NCI-H1092 treated with DMSO at 0.1 percent for 48 hours (cell line): Measurements from ENCODE around the gene KCTD11.
"Not testable (repeated sequence)": the region's sequence is repeated elsewhere in the genome, so short reads cannot be mapped to it uniquely, and the experiment has no call there.

Source experiments
- DNase-seq: peaks from one replicate; lab custom pipeline; 2025; lab: John Stamatoyannopoulos, UW

KCTD11 gene

GRCh38 chr17:7346761-7347614 lies 5.0 kb upstream of the KCTD11 start:
- DNase-seq, result no peak

- no peak for DNase-seq
These were observed 4.1 kb upstream of the KCTD11 start for GRCh38 chr17:7347630-7348477.

GRCh38 chr17:7348478-7349242 lies 3.3 kb upstream of the KCTD11 start:
- DNase-seq, result no peak

- DNase-seq, result no peak
These were observed 534 bp downstream of the KCTD11 start for GRCh38 chr17:7352503-7352889.

GRCh38 chr17:7352910-7353635 lies 1.1 kb downstream of the KCTD11 start:
- no peak for DNase-seq

- DNase-seq, result no peak
These were observed 2.4 kb downstream of the KCTD11 start for GRCh38 chr17:7354262-7354843.

GRCh38 chr17:7355053-7355452 lies 3.1 kb downstream of the KCTD11 start, which contains the start of gene TMEM95:
TMEM95 (plus strand) TSS chr17:7355156; CDS start chr17:7355205, 49 bp downstream.
- DNase-seq, result no peak

- no peak for DNase-seq
These were observed 3.6 kb downstream of the KCTD11 start for GRCh38 chr17:7355573-7355972.

GRCh38 chr17:7356072-7356549 lies 4.1 kb downstream of the KCTD11 start:
- DNase-seq, result peak; percentile 40

- no peak for DNase-seq
These were observed 4.8 kb downstream of the KCTD11 start for GRCh38 chr17:7356756-7357155.

- no peak for DNase-seq
These were observed 5.4 kb downstream of the KCTD11 start for GRCh38 chr17:7357381-7357780.

- DNase-seq, result no peak
These were observed 9.9 kb downstream of the KCTD11 start for GRCh38 chr17:7361906-7362305.

- DNase-seq, result no peak
These were observed 11.3 kb downstream of the KCTD11 start for GRCh38 chr17:7363311-7363710.

- not testable (repeated sequence) for DNase-seq
These were observed 14.0 kb downstream of the KCTD11 start for GRCh38 chr17:7365963-7366362.

- DNase-seq, result no peak
These were observed 15.1 kb downstream of the KCTD11 start for GRCh38 chr17:7367083-7367482.

GRCh38 chr17:7367918-7368598 lies 16.1 kb downstream of the KCTD11 start:
- DNase-seq, result no peak

GRCh38 chr17:7368599-7368994 lies 16.6 kb downstream of the KCTD11 start:
- not testable (repeated sequence) for DNase-seq

GRCh38 chr17:7369825-7370224 lies 17.9 kb downstream of the KCTD11 start:
- DNase-seq, result no peak

- DNase-seq, result no peak
These were observed 18.9 kb downstream of the KCTD11 start for GRCh38 chr17:7370853-7371252.

- no peak for DNase-seq
These were observed 22.4 kb downstream of the KCTD11 start for GRCh38 chr17:7374353-7374752.
